ENCODE data around the gene FAT3. TPM values are rescaled to one million over a fixed set of nuclear protein-coding genes. Genes with fewer than 3 reads are reported as not detected.

Gene FAT3
- total and polyA plus RNA-seq, 2 experiments from 2014 or later, result 1.8 to 15.9 TPM

- no peak for TF ChIP-seq EZH2phosphoT487 (IDR thresholded peaks at IDR 0.05; ENCODE audit: low read depth, severe bottlenecking, unreplicated experiment)
- TF ChIP-seq EZH2 (IDR thresholded peaks at IDR 0.05; ENCODE audit: borderline replicate concordance), result no peak
- no peak for TF ChIP-seq CTCF (IDR thresholded peaks at IDR 0.05; ENCODE audit: poor library complexity)
- Histone ChIP-seq H2AFZ (no peak overlapping the region), H3K4me1 (ENCODE audit: insufficient read depth) (no peaks in the 10 kb centered on the region), H3K36me3 (replicated peaks; ENCODE audit: insufficient read depth, low read depth) (no peaks in the 10 kb centered on the region), H3K9me3 (ENCODE audit: low read depth) (no peaks in the 10 kb centered on the region), H3K4me2 (no peak overlapping the region), H3K79me2 (no peaks in the 10 kb centered on the region), H3K27me3 (no peaks in the 10 kb centered on the region), H3K27ac (no peak overlapping the region), H3K9me2 (replicated peaks; ENCODE audit: insufficient read depth) (no peaks in the 10 kb centered on the region), H4K20me1 (ENCODE audit: insufficient read depth, poor library complexity, severe bottlenecking) (no peaks in the 10 kb centered on the region), H3K4me3 (no peak overlapping the region)
- DNase-seq (ENCODE audit: low spot score), result peak; percentile 30
- 63% methylated on average over 1 of the region's 1 CpG for WGBS (ENCODE audit: low lambda C conversion rate, missing lambda C conversion rate)
Measured at GRCh38 chr11:92198268-92198667, 26.4 kb upstream of the FAT3 start.

GRCh38 chr11:92199991-92200390, 24.6 kb upstream of the FAT3 start:
- no peaks in the 10 kb centered on the region for H3K4me1 ChIP-seq (ENCODE audit: insufficient read depth)
- no peak for TF ChIP-seq EZH2 (IDR thresholded peaks at IDR 0.05; ENCODE audit: borderline replicate concordance)
- H3K9me3 ChIP-seq (ENCODE audit: low read depth), result no peaks in the 10 kb centered on the region
- no peaks in the 10 kb centered on the region for H4K20me1 ChIP-seq (ENCODE audit: insufficient read depth, poor library complexity, severe bottlenecking)
- no peak overlapping the region for H2AFZ ChIP-seq
- no peak for DNase-seq (ENCODE audit: low spot score)
- H3K27me3 ChIP-seq, result no peaks in the 10 kb centered on the region
- H3K9me2 ChIP-seq (replicated peaks; ENCODE audit: insufficient read depth), result no peaks in the 10 kb centered on the region
- H3K79me2 ChIP-seq, result no peaks in the 10 kb centered on the region
- no peak overlapping the region for H3K4me2 ChIP-seq
- no peak overlapping the region for H3K27ac ChIP-seq
- no peaks in the 10 kb centered on the region for H3K36me3 ChIP-seq (replicated peaks; ENCODE audit: insufficient read depth, low read depth)
- H3K4me3 ChIP-seq, result no peak overlapping the region
- WGBS (ENCODE audit: low lambda C conversion rate, missing lambda C conversion rate), result 64% methylated on average over 3 of the region's 3 CpGs

GRCh38 chr11:92204731-92205130, 19.9 kb upstream of the FAT3 start:
- Histone ChIP-seq H3K79me2 (no peaks in the 10 kb centered on the region), H3K27me3 (no peaks in the 10 kb centered on the region), H3K9me2 (replicated peaks; ENCODE audit: insufficient read depth) (no peaks in the 10 kb centered on the region), H4K20me1 (ENCODE audit: insufficient read depth, poor library complexity, severe bottlenecking) (no peaks in the 10 kb centered on the region), H3K27ac (no peak overlapping the region), H3K36me3 (replicated peaks; ENCODE audit: insufficient read depth, low read depth) (no peaks in the 10 kb centered on the region), H3K4me3 (no peak overlapping the region), H2AFZ (no peak overlapping the region), H3K4me2 (no peak overlapping the region), H3K4me1 (ENCODE audit: insufficient read depth) (no peaks in the 10 kb centered on the region), H3K9me3 (ENCODE audit: low read depth) (no peaks in the 10 kb centered on the region)
- no peak for TF ChIP-seq EZH2 (IDR thresholded peaks at IDR 0.05; ENCODE audit: borderline replicate concordance)
- TF ChIP-seq CTCF (IDR thresholded peaks at IDR 0.05; ENCODE audit: poor library complexity), result no peak
- no peak for TF ChIP-seq EZH2phosphoT487 (IDR thresholded peaks at IDR 0.05; ENCODE audit: low read depth, severe bottlenecking, unreplicated experiment)
- no peak for DNase-seq (ENCODE audit: low spot score)
- WGBS (ENCODE audit: low lambda C conversion rate, missing lambda C conversion rate), result 34% methylated on average over 2 of the region's 2 CpGs

- WGBS (ENCODE audit: low lambda C conversion rate, missing lambda C conversion rate), result 91% methylated on average over 2 of the region's 2 CpGs
- Histone ChIP-seq H3K4me3 (no peak overlapping the region), H3K4me2 (no peak overlapping the region), H3K4me1 (ENCODE audit: insufficient read depth) (no peaks in the 10 kb centered on the region), H3K36me3 (replicated peaks; ENCODE audit: insufficient read depth, low read depth) (no peaks in the 10 kb centered on the region), H3K79me2 (no peaks in the 10 kb centered on the region), H3K27ac (no peak overlapping the region), H3K27me3 (no peaks in the 10 kb centered on the region), H2AFZ (no peak overlapping the region), H4K20me1 (ENCODE audit: insufficient read depth, poor library complexity, severe bottlenecking) (no peaks in the 10 kb centered on the region), H3K9me2 (replicated peaks; ENCODE audit: insufficient read depth) (no peaks in the 10 kb centered on the region), H3K9me3 (ENCODE audit: low read depth) (no peaks in the 10 kb centered on the region)
- no peak for DNase-seq (ENCODE audit: low spot score)
- TF ChIP-seq EZH2phosphoT487 (IDR thresholded peaks at IDR 0.05; ENCODE audit: low read depth, severe bottlenecking, unreplicated experiment), result no peak
- TF ChIP-seq CTCF (IDR thresholded peaks at IDR 0.05; ENCODE audit: poor library complexity), result no peak
- no peak for TF ChIP-seq EZH2 (IDR thresholded peaks at IDR 0.05; ENCODE audit: borderline replicate concordance)
Measured at GRCh38 chr11:92206441-92206840, 18.2 kb upstream of the FAT3 start.
